K562 (cell line): ENCODE data around the gene CLTRN. TPM values are rescaled to one million over a fixed set of nuclear protein-coding genes. Genes with fewer than 3 reads are reported as not detected.

ENCODE experiments used
- CBFB ChIP-seq: sonication (generic); formaldehyde crosslinking; IDR thresholded peaks from 2 replicates; pipeline ENCODE4 v1.4.0; 2020; ENCODE audit warnings: mild to moderate bottlenecking, missing genetic modification reagents
- ESRRA ChIP-seq: fragments of 450-650 bp; IDR thresholded peaks from 2 replicates; pipeline ENCODE4 v1.6.1; 2014; ENCODE audit warnings: low read depth, mild to moderate bottlenecking, moderate library complexity, borderline replicate concordance
- HMG20A ChIP-seq: fragments of 450-650 bp; formaldehyde crosslinking; conservative IDR thresholded peaks from 2 replicates; pipeline ENCODE4 v1.4.0; 2020; ENCODE audit warnings: mild to moderate bottlenecking, mixed read lengths
- KLF1 ChIP-seq: fragments of 450-650 bp; IDR thresholded peaks from 2 replicates; pipeline ENCODE4 v1.6.1; 2016; ENCODE audit warnings: missing genetic modification characterization, missing compliant biosample characterization
- MYC ChIP-seq, 2 experiments: fragments of 250-450 bp in 1 of 2; sonication (Bioruptor Pico) in 1 of 2; IDR thresholded peaks; 2 replicates each; pipeline versions ENCODE4 v1.5.1 to v1.6.1; 2012 to 2021; ENCODE audit warnings: low read depth in 2 of 2, borderline replicate concordance in 1 of 2, improper control_type of control experiment in 1 of 2, low read length in 1 of 2, mild to moderate bottlenecking in 1 of 2, moderate library complexity in 1 of 2
- NFATC3 ChIP-seq: fragments of 450-650 bp; IDR thresholded peaks from 2 replicates; pipeline ENCODE4 v1.6.1; 2017; ENCODE audit warnings: mild to moderate bottlenecking
- NFIC ChIP-seq: fragments of 450-650 bp; IDR thresholded peaks from 2 replicates; pipeline ENCODE4 v1.6.1; 2017; ENCODE audit warnings: mild to moderate bottlenecking, inconsistent platforms
- REST ChIP-seq, 2 experiments: fragments of 450-650 bp; formaldehyde crosslinking in 1 of 2; IDR thresholded peaks; 2 replicates each; pipeline versions ENCODE4 v1.4.0 to v1.6.1; 2014 to 2020; ENCODE audit warnings: mild to moderate bottlenecking in 2 of 2, borderline replicate concordance in 1 of 2, low read depth in 1 of 2
- SPI1 ChIP-seq: IDR thresholded peaks from 2 replicates; pipeline ENCODE4 v1.6.1; 2011; ENCODE audit warnings: low read depth, low read length, control low read depth, borderline replicate concordance
- XRCC3 ChIP-seq: fragments of 450-650 bp; IDR thresholded peaks from 2 replicates; pipeline ENCODE4 v1.6.1; 2017; ENCODE audit warnings: mild to moderate bottlenecking, moderate library complexity
- ZBTB7A ChIP-seq: IDR thresholded peaks from 2 replicates; pipeline ENCODE4 v1.6.1; 2011; ENCODE audit warnings: low read depth, mild to moderate bottlenecking, low read length, moderate library complexity, borderline replicate concordance; ENCODE audit not compliant: control insufficient read depth
- ZNF134 ChIP-seq: fragments of 250-450 bp; sonication (Bioruptor Pico); conservative IDR thresholded peaks from 2 replicates; pipeline ENCODE4 v1.4.0; 2020
- ZNF830 ChIP-seq: fragments of 250-450 bp; sonication (Bioruptor Pico); IDR thresholded peaks from 2 replicates; pipeline ENCODE4 v1.5.0; 2021; ENCODE audit warnings: mild to moderate bottlenecking
- polyA plus RNA-seq, 8 experiments: library from polyadenylated mRNA; depleted of rRNA in 4 of 8; stranded (reverse) in 5 of 8; unstranded in 3 of 8; fragments of >200 nt; fragmentation: Nextera tagmentation in 2 of 8; fragmentation: Illumina TruSeq in 1 of 8; extraction: Ambion mirVana in 2 of 8; extraction: Trizol in 1 of 8; gene quantifications; 2 replicates each; pipeline versions ENCODE4 v1.2.1 to v1.2.3, GENCODE V29; 2011 to 2014; ENCODE audit warnings: inconsistent platforms in 1 of 8, missing spikeins in 1 of 8
- total RNA-seq, 7 experiments: library from RNA; depleted of rRNA in 6 of 7; stranded (reverse); fragments of >200 nt in 6 of 7; fragmentation: Illumina TruSeq in 2 of 7; extraction: Trizol in 2 of 7; gene quantifications; 2 replicates each; pipeline versions ENCODE4 v1.2.1 to v1.2.3, GENCODE V29; 2011 to 2021; ENCODE audit warnings: low replicate concordance in 1 of 7
- TF ChIP-seq, protein P1 (sequence below): sonication (generic); formaldehyde crosslinking; IDR thresholded peaks from 2 replicates; pipeline ENCODE4 v1.8.1; 2022; ENCODE audit warnings: missing genetic modification reagents
- TF ChIP-seq, protein P2 (sequence below): fragments of 150-350 bp; conservative IDR thresholded peaks from 2 replicates; pipeline ENCODE4 v1.6.1; 2014; ENCODE audit warnings: low read length

Gene CLTRN
- total and polyA plus RNA-seq, 9 of the 15 experiments (the other 6 are each of a cell fraction or from before 2014, with no cell fraction given): 0.11 to 0.36 (median 0.18) TPM; not detected in 2

- TF ChIP-seq REST (IDR thresholded peaks at IDR 0.05; ENCODE audit: borderline replicate concordance) (no peak), REST (CRISPR knock-in tag; IDR thresholded peaks at IDR 0.05; ENCODE audit: low read depth) (no peak), KLF1 (tag) (peak; percentile 91), ZNF134 (CRISPR knock-in tag) (no peak), NFATC3 (no peak), CBFB (CRISPR knock-in tag) (peak; percentile 72; the same call in 1 of the 2 replicates), XRCC3 (no peak), ZNF830 (CRISPR knock-in tag) (no peak), ESRRA (no peak), SPI1 (peak; percentile 81), NFIC (no peak; the same call in 1 of the 2 replicates), ZBTB7A (no peak), MYC (IDR thresholded peaks at IDR 0.05; ENCODE audit: low read depth, low read length) (0 out of 2 replicates have a peak, but pooled peaks have one; percentile 8), MYC (CRISPR knock-in tag; IDR thresholded peaks at IDR 0.05; ENCODE audit: borderline replicate concordance, low read depth) (no peak), HMG20A (CRISPR knock-in tag) (no peak)
- TF ChIP-seq, protein P1, sequence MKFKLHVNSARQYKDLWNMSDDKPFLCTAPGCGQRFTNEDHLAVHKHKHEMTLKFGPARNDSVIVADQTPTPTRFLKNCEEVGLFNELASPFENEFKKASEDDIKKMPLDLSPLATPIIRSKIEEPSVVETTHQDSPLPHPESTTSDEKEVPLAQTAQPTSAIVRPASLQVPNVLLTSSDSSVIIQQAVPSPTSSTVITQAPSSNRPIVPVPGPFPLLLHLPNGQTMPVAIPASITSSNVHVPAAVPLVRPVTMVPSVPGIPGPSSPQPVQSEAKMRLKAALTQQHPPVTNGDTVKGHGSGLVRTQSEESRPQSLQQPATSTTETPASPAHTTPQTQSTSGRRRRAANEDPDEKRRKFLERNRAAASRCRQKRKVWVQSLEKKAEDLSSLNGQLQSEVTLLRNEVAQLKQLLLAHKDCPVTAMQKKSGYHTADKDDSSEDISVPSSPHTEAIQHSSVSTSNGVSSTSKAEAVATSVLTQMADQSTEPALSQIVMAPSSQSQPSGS (CRISPR knock-in tag): no peak
- TF ChIP-seq, protein P2, sequence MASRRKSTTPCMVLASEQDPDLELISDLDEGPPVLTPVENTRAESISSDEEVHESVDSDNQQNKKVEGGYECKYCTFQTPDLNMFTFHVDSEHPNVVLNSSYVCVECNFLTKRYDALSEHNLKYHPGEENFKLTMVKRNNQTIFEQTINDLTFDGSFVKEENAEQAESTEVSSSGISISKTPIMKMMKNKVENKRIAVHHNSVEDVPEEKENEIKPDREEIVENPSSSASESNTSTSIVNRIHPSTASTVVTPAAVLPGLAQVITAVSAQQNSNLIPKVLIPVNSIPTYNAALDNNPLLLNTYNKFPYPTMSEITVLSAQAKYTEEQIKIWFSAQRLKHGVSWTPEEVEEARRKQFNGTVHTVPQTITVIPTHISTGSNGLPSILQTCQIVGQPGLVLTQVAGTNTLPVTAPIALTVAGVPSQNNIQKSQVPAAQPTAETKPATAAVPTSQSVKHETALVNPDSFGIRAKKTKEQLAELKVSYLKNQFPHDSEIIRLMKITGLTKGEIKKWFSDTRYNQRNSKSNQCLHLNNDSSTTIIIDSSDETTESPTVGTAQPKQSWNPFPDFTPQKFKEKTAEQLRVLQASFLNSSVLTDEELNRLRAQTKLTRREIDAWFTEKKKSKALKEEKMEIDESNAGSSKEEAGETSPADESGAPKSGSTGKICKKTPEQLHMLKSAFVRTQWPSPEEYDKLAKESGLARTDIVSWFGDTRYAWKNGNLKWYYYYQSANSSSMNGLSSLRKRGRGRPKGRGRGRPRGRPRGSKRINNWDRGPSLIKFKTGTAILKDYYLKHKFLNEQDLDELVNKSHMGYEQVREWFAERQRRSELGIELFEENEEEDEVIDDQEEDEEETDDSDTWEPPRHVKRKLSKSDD: no peak
These were observed 10.4 kb upstream of the CLTRN start (continued) for GRCh38 chrX:15674841-15675489.
